GM12878 (cell line): ENCODE results near the gene SLC25A30. TPM values are rescaled to one million over a fixed set of nuclear protein-coding genes. Genes with fewer than 3 reads are reported as not detected.

Experiments
- CEBPZ ChIP-seq: fragments of 150-350 bp; IDR thresholded peaks from 2 replicates; pipeline ENCODE4 v1.6.1; 2016; ENCODE audit warnings: low read depth, low read length
- CREM ChIP-seq: IDR thresholded peaks from 2 replicates; pipeline ENCODE4 v1.6.1; 2014; ENCODE audit warnings: antibody characterized with exemption, low read depth
- CTCF ChIP-seq, 3 experiments: IDR thresholded peaks in 2 of 3; conservative IDR thresholded peaks in 1 of 3; 2 replicates each; pipeline ENCODE4 v1.5.1; 2011; ENCODE audit warnings: low read depth in 3 of 3, low read length in 3 of 3, mild to moderate bottlenecking in 3 of 3, control low read depth in 2 of 3, moderate library complexity in 2 of 3, inconsistent platforms in 1 of 3, mixed read lengths in 1 of 3; ENCODE audit not compliant: control insufficient read depth in 2 of 3, insufficient read depth in 1 of 3; ENCODE audit errors: extremely low read depth in 1 of 3
- EP300 ChIP-seq, 2 experiments: fragments of 150-350 bp in 1 of 2; IDR thresholded peaks; 2 replicates each; pipeline ENCODE4 v1.6.1; 2011 to 2012; ENCODE audit warnings: low read depth in 2 of 2, low read length in 2 of 2, borderline replicate concordance in 1 of 2, improper control_type of control experiment in 1 of 2, inconsistent platforms in 1 of 2; ENCODE audit not compliant: control insufficient read depth in 1 of 2
- FOXM1 ChIP-seq: IDR thresholded peaks from 2 replicates; pipeline ENCODE4 v1.6.1; 2012; ENCODE audit warnings: low read depth, mild to moderate bottlenecking, inconsistent platforms, low read length, moderate library complexity
- HSF1 ChIP-seq: fragments of 150-350 bp; IDR thresholded peaks from 2 replicates; pipeline ENCODE4 v1.6.1; 2014; ENCODE audit warnings: mild to moderate bottlenecking, low read depth, low read length
- IRF4 ChIP-seq: IDR thresholded peaks from 2 replicates; pipeline ENCODE4 v1.6.1; 2011; ENCODE audit warnings: low read depth, low read length
- JUND ChIP-seq: IDR thresholded peaks from 2 replicates; pipeline ENCODE4 v1.6.1; 2012; ENCODE audit warnings: low read depth, mild to moderate bottlenecking, low read length, improper control_type of control experiment, moderate library complexity
- MTA2 ChIP-seq: fragments of 450-650 bp; IDR thresholded peaks from 2 replicates; pipeline ENCODE4 v1.6.1; 2016; ENCODE audit warnings: low read depth, mild to moderate bottlenecking, moderate library complexity
- MXI1 ChIP-seq: fragments of 150-350 bp; IDR thresholded peaks from 2 replicates; pipeline ENCODE4 v1.6.1; 2011; ENCODE audit warnings: low read depth, mild to moderate bottlenecking, inconsistent platforms, low read length, improper control_type of control experiment
- NFYA ChIP-seq: IDR thresholded peaks from 2 replicates; pipeline ENCODE4 v1.6.1; 2011; ENCODE audit warnings: low read depth, mild to moderate bottlenecking, low read length, improper control_type of control experiment, borderline replicate concordance
- RB1 ChIP-seq: fragments of 450-650 bp; formaldehyde crosslinking; IDR thresholded peaks from 2 replicates; pipeline ENCODE4 v1.6.1; 2017; ENCODE audit warnings: mild to moderate bottlenecking, borderline replicate concordance
- RELB ChIP-seq: fragments of 450-650 bp; IDR thresholded peaks from 2 replicates; pipeline ENCODE4 v1.6.1; 2017; ENCODE audit warnings: low read depth, mild to moderate bottlenecking, moderate library complexity
- RUNX3 ChIP-seq: IDR thresholded peaks from 2 replicates; pipeline ENCODE4 v1.6.1; 2012; ENCODE audit warnings: low read length, inconsistent platforms
- SMAD1 ChIP-seq: fragments of 450-650 bp; IDR thresholded peaks from 2 replicates; pipeline ENCODE4 v1.6.1; 2018; ENCODE audit warnings: mild to moderate bottlenecking, low read depth; ENCODE audit not compliant: partially characterized antibody
- SMARCA5 ChIP-seq: fragments of 450-650 bp; IDR thresholded peaks from 2 replicates; pipeline ENCODE4 v1.6.1; 2017; ENCODE audit warnings: mild to moderate bottlenecking
- ZBTB4 ChIP-seq: fragments of 450-650 bp; formaldehyde crosslinking; IDR thresholded peaks from 2 replicates; pipeline ENCODE4 v1.4.0; 2022; ENCODE audit warnings: mild to moderate bottlenecking, moderate library complexity
- polyA plus RNA-seq, 11 experiments: library from polyadenylated mRNA; depleted of rRNA in 4 of 11; unstranded in 6 of 11; stranded (reverse) in 5 of 11; fragments of >200 nt; fragmentation: Nextera tagmentation in 4 of 11; fragmentation: Illumina TruSeq in 1 of 11; extraction: Ambion mirVana in 4 of 11; extraction: Trizol in 1 of 11; gene quantifications; 1 replicate in 1 of 11; 2 replicates in 10 of 11; pipeline versions ENCODE4 v1.2.1 to v1.2.3, GENCODE V29; 2011 to 2016; ENCODE audit warnings: inconsistent platforms in 2 of 11, missing spikeins in 2 of 11, low read depth in 1 of 11
- total RNA-seq, 4 experiments: library from RNA; depleted of rRNA in 3 of 4; stranded (reverse); fragments of >200 nt in 3 of 4; fragmentation: Illumina TruSeq in 1 of 4; extraction: Trizol in 1 of 4; gene quantifications; 2 replicates each; pipeline versions ENCODE4 v1.2.1 to v1.2.3, GENCODE V29; 2013 to 2021

The SLC25A30 gene
- total and polyA plus RNA-seq, 10 of the 15 experiments (the other 5 are each of a cell fraction or from before 2014, with no cell fraction given), result 2.4 to 18.0 (median 8.9) TPM

GRCh38 chr13:45367358-45367757 is 50.8 kb downstream of the SLC25A30 start (continued):
- TF ChIP-seq CEBPZ (no peak), RUNX3 (peak; percentile 71), HSF1 (no peak), MXI1 (no peak), SMAD1 (no peak), ZBTB4 (no peak), FOXM1 (no peak), EP300 (IDR thresholded peaks at IDR 0.05; ENCODE audit: borderline replicate concordance in 1 of 2, control insufficient read depth in 1 of 2, low read depth in 2 of 2, low read length in 2 of 2) (peak in 1 of 2 experiments; percentile 68; a peak in 1 of 4 replicates), SMARCA5 (no peak), MTA2 (peak; percentile 54; the same call in 1 of the 2 replicates), JUND (peak; percentile 43; the same call in 1 of the 2 replicates), IRF4 (peak; percentile 79), CTCF (IDR thresholded peaks at IDR 0.05 in 2 of 3, conservative IDR thresholded peaks at IDR 0.05 in 1 of 3; ENCODE audit: control insufficient read depth in 2 of 3, extremely low read depth in 1 of 3, insufficient read depth in 1 of 3, low read depth in 3 of 3, low read length in 3 of 3) (no peak), RB1 (no peak), CREM (peak; percentile 65; the same call in 1 of the 2 replicates), NFYA (no peak), RELB (no peak)
